A549 (cell line): ENCODE measurements around the gene KCNK7. TPM values are rescaled to one million over a fixed set of nuclear protein-coding genes. Genes with fewer than 3 reads are reported as not detected.

Source experiments
- ATAC-seq, 2 experiments: fragments of 200-7000 bp in 1 of 2; fragments of >200 bp in 1 of 2; cut with Nextera tagmentation in 1 of 2; cut with Tn5 transposase in 1 of 2; 3 replicates each; pipeline versions ENCODE4 v1.8.0 to v1.9.1; 2018 to 2020; ENCODE audit warnings: mild to moderate bottlenecking in 1 of 2, moderate library complexity in 1 of 2
- CTCF ChIA-PET: fragments of 300-600 bp; sonication (Branson Sonifier 250); formaldehyde crosslinking; extraction: SDS; loops from one replicate; lab custom pipeline; 2021; ENCODE audit warnings: antibody characterized with exemption, inconsistent platforms; lab: Yijun Ruan, JAX
- POLR2A ChIA-PET: fragments of 350-600 bp; formaldehyde crosslinking; extraction: SDS; loops from one replicate; lab custom pipeline; 2021; ENCODE audit warnings: antibody characterized with exemption, inconsistent platforms; lab: Yijun Ruan, JAX
- DNase-seq, 2 experiments: peaks; one replicate each; pipeline versions ENCODE4 v3.0.0 to v3.0.0-alpha.2; 2011 to 2016; ENCODE audit warnings: low read depth in 1 of 2, low spot score in 1 of 2
- FAIRE-seq: peaks from 2 replicates; lab custom pipeline; 2011; peaks lifted over from hg19 to GRCh38; lab: Jason Lieb, UNC
- H3K27ac ChIP-seq, 2 experiments: fragments of >200 bp; sonication (Bioruptor Twin); formaldehyde crosslinking; 3 replicates each; pipeline ENCODE4 v1.5.1; 2016 to 2017
- H3K4me1 ChIP-seq: fragments of >200 bp; sonication (Bioruptor Twin); formaldehyde crosslinking; 3 replicates; pipeline ENCODE4 v1.6.1; 2016
- H3K4me2 ChIP-seq: fragments of >200 bp; sonication (Bioruptor Twin); formaldehyde crosslinking; 3 replicates; pipeline ENCODE4 v1.6.1; 2016
- H3K4me3 ChIP-seq: fragments of >200 bp; sonication (Bioruptor Twin); formaldehyde crosslinking; 3 replicates; pipeline ENCODE4 v1.5.1; 2016
- H3K9me3 ChIP-seq: fragments of >200 bp; sonication (Bioruptor Twin); formaldehyde crosslinking; 3 replicates; pipeline ENCODE4 v1.6.1; 2016
- BHLHE40 ChIP-seq: IDR thresholded peaks from 2 replicates; pipeline ENCODE4 v1.6.1; 2012; ENCODE audit warnings: low read depth, low read length, inconsistent platforms
- CHD2 ChIP-seq: fragments of 150-350 bp; IDR thresholded peaks from 2 replicates; pipeline ENCODE4 v1.6.1; 2014; ENCODE audit warnings: low read length; ENCODE audit not compliant: partially characterized antibody
- GATA3 ChIP-seq: IDR thresholded peaks from 2 replicates; pipeline ENCODE4 v1.6.1; 2012; ENCODE audit warnings: borderline replicate concordance
- HOXA7 ChIP-seq: fragments of 250-450 bp; sonication (Bioruptor Pico); IDR thresholded peaks from 2 replicates; pipeline ENCODE4 v1.5.0; 2020; ENCODE audit warnings: mild to moderate bottlenecking, moderate library complexity
- HOXB13 ChIP-seq: fragments of 250-450 bp; sonication (Bioruptor Pico); IDR thresholded peaks from 2 replicates; pipeline ENCODE4 v1.5.0; 2020; ENCODE audit warnings: low read depth, mild to moderate bottlenecking, moderate library complexity
- JUN ChIP-seq, 2 experiments: fragments of >200 bp; sonication (Bioruptor Twin); formaldehyde crosslinking; IDR thresholded peaks; 2 replicates in 1 of 2; 3 replicates in 1 of 2; pipeline ENCODE4 v1.6.1; 2016 to 2017
- MAX ChIP-seq: IDR thresholded peaks from 2 replicates; pipeline ENCODE4 v1.6.1; 2012
- MAZ ChIP-seq: fragments of 150-350 bp; IDR thresholded peaks from 2 replicates; pipeline ENCODE4 v1.6.1; 2014; ENCODE audit warnings: antibody characterized with exemption, low read depth, low read length, borderline replicate concordance
- NFE2L2 ChIP-seq: fragments of 150-350 bp; conservative IDR thresholded peaks from 2 replicates; pipeline ENCODE4 v1.6.1; 2014; ENCODE audit warnings: low read length
- NPAS2 ChIP-seq: fragments of 250-450 bp; sonication (Bioruptor Pico); IDR thresholded peaks from 2 replicates; pipeline ENCODE4 v1.8.0; 2022; ENCODE audit warnings: mild to moderate bottlenecking, moderate library complexity, borderline replicate concordance
- PHF8 ChIP-seq: fragments of 200-600 bp; sonication (generic); IDR thresholded peaks from 2 replicates; pipeline ENCODE4 v1.6.1; 2016; ENCODE audit warnings: low read depth, mild to moderate bottlenecking, antibody characterized with exemption, moderate library complexity, borderline replicate concordance
- POLR2A ChIP-seq: IDR thresholded peaks from 2 replicates; pipeline ENCODE4 v1.6.1; 2012; ENCODE audit warnings: mild to moderate bottlenecking, low read length
- RAD21 ChIP-seq, 2 experiments: fragments of >200 bp in 1 of 2; sonication (Bioruptor Twin) in 1 of 2; formaldehyde crosslinking in 1 of 2; IDR thresholded peaks in 1 of 2; conservative IDR thresholded peaks in 1 of 2; 2 replicates in 1 of 2; 3 replicates in 1 of 2; pipeline ENCODE4 v1.6.1; 2012 to 2018; ENCODE audit warnings: inconsistent platforms in 1 of 2
- SMC3 ChIP-seq: fragments of >200 bp; sonication (Bioruptor Twin); formaldehyde crosslinking; IDR thresholded peaks from 3 replicates; pipeline ENCODE4 v1.6.1; 2018; ENCODE audit warnings: inconsistent platforms
- ZC3H11A ChIP-seq: fragments of 450-650 bp; IDR thresholded peaks from 2 replicates; pipeline ENCODE4 v1.6.1; 2014; ENCODE audit warnings: antibody characterized with exemption, mild to moderate bottlenecking
- WGBS: methylation state at CpG from one replicate; pipeline ENCODE4 v1.1.6; 2017; ENCODE audit errors: missing lambda C conversion rate; 5-methylcytosine and 5-hydroxymethylcytosine counted together
- polyA plus RNA-seq, 4 experiments: library from polyadenylated mRNA; depleted of rRNA in 3 of 4; stranded (reverse); fragments of >200 nt; fragmentation: RNase III in 1 of 4; extraction: RNeasy Plus Mini Kit Qiagen cat#74134 plus additional on column Dnase treatment in 1 of 4; gene quantifications; 2 replicates in 3 of 4; 3 replicates in 1 of 4; pipeline ENCODE4 v1.2.3, GENCODE V29; 2011 to 2017

KCNK7 gene
- polyA plus RNA-seq, 2 of the 4 experiments (the other 2 are of a cell fraction), result 0.13 to 0.50 TPM

DNA sequence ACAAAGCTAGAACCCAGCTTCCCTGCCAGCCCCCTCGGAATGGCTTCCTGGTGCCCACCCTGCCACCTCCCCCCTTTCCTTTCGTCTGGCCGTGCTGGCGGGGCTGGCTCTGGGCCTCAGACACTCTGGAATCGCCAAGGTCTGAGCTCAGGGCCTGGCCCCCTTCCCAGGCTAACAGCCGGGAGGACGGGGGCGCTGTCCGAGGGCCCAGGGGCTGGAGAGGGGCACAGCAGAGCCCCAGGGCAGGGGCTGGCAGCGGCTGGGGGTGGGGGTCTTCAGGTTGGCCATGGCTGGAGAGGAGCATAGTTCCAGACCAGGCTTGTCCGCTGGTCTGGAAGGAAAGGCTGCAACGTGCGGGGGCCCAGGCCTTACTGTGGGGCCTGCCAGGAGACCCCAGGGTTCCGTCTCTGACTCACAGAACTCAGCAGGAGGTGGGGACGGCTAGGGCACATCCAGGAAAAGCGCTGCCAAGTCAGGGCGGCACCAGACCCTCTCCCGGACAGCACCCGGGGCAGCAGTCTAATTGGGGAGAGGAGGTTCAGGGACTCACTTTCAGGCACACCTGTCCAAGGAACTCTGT is 36.6 kb downstream of the KCNK7 start (continued):
- TF ChIP-seq NFE2L2 (no peak), CHD2 (no peak), SMC3 (no peak), GATA3 (peak; percentile 28; the same call in 1 of the 2 replicates), MAZ (no peak), MAX (0 out of 2 replicates have a peak, but pooled peaks have one; percentile 29), NPAS2 (CRISPR knock-in tag) (no peak)

DNA sequence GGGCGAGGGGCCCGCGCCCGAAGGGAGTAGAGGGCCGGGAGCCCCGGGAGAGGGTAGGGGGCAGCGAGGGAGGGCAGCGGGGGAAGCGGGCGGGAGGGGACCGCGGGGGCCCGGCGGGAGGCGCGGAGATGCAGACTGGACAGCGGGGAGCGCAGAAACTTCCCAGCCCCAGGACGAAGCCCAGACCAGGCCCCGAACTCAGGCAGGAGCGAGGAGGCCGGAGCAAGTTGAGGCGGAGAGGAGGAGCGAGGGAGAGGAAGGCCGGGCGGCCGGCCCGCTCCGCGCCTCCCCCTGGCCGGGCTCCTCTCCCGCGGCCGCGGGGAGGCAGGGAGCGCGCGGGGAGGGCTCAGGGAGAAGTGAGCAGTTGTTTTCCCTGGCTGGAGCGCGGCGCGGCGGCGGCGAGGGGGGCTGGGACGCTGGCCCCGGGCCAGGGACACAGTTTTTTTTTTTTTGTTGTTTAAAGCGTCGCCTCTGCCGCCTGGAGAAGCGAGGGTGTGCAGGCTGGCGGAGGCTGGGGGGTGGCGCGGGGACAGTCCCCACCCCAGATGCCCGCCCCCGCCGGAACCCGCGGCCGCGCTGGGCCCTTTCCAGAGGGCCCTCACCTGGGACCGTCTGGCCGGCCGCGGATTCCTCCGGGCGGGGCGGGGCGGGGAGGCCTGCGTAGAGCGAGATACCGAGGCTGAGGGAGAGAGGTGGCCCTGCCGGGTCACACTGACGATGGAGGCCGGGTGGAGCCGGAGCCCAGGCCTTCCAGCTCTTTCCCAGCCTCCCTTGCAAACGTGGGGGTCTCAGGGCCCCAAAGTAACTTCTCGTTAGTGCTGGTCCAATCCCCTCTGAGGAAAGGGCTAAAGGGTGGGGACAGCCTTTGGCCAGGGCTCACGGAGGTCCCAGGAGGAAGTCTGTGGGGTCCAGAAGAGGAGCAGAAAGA is 37.3 kb downstream of the KCNK7 start, which contains the start of gene LTBP3:
TSS of gene LTBP3 (minus strand) at position 358 of the 928 bp plus-strand sequence. CDS start 400 bp downstream, outside the sequence.
- POLR2A ChIA-PET, result interaction anchor here (4.1 kb wide), 1 partner anchor 13 kb away, joined by 51 read pairs; the partner anchor contains the start of genes FAM89B and ZNRD2
- FAIRE-seq, result no peak
- peaks cover 75% of the 10 kb centered on the region for H3K4me1 ChIP-seq

GRCh38 chr11:65557280-65558001 is 38.2 kb downstream of the KCNK7 start:
- Histone ChIP-seq H3K4me3 (peak overlapping the region; percentile 62), H3K4me2 (peak overlapping the region; percentile 98), H3K27ac (peak overlapping the region; percentile 94 to 99), H3K4me1 (peaks cover 84% of the 10 kb centered on the region), H3K9me3 (no peaks in the 10 kb centered on the region)
- peak in 1 of 2 experiments; percentile 48 for DNase-seq
- CTCF ChIA-PET, result interaction anchor here (0.8 to 8.0 kb wide), 9 partner anchors 9 to 58 kb away, joined by 3 to 148 read pairs (median 5); partner anchors contain the start of genes FAM89B, PCNX3 and ZNRD2
- no peak for ATAC-seq
- 10% methylated on average over 3 of the region's 47 CpGs for WGBS
- no peak for TF ChIP-seq BHLHE40
- no peak for TF ChIP-seq RAD21 (conservative IDR thresholded peaks at IDR 0.05 in 1 of 2, IDR thresholded peaks at IDR 0.05 in 1 of 2)
- TF ChIP-seq MAX, result peak; percentile 34
- no peak for TF ChIP-seq HOXA7 (CRISPR knock-in tag)
- POLR2A ChIA-PET, result no interaction called here
- FAIRE-seq, result no peak

More for the DNA sequence above, 37.3 kb downstream of the KCNK7 start, which contains the start of gene LTBP3:
- Histone ChIP-seq H3K4me2 (peak within 1 kb of the TSS; percentile 98), H3K27ac (peak within 1 kb of the TSS; percentile 94 to 99), H3K4me3 (peak within 1 kb of the TSS; percentile 62), H3K9me3 (no peaks in the 10 kb centered on the region)
- WGBS, result 2% methylated on average over 34 of the region's 79 CpGs
- peak; percentile 27; the same call in 1 of the 2 replicates for TF ChIP-seq PHF8
- 0 out of 2 replicates have a peak, but pooled peaks have one; percentile 18 for TF ChIP-seq POLR2A
- TF ChIP-seq MAX, result peak; percentile 51; the same call in 1 of the 2 replicates
- no peak for TF ChIP-seq ZC3H11A
- TF ChIP-seq GATA3, result no peak
- no peak for TF ChIP-seq HOXB13 (CRISPR knock-in tag)
- TF ChIP-seq SMC3, result 0 out of 3 replicates have a peak, but pooled peaks have one; percentile 9
- TF ChIP-seq JUN (IDR thresholded peaks at IDR 0.05), result peak; percentile 36 to 58; a peak in 1 of 5 replicates
- CTCF ChIA-PET, result interaction anchor here (1.2 to 16.3 kb wide), 5 partner anchors 10 to 16 kb away, joined by 3 to 393 read pairs (median 96); partner anchors contain the start of genes FAM89B and ZNRD2
- ATAC-seq (peak; percentile 9 to 30; a peak in 5 of 6 replicates), DNase-seq (peak; percentile 59 to 64)
